Measurements from ENCODE around the gene TTLL3.
"Not testable (repeated sequence)": the region's sequence is repeated elsewhere in the genome, so short reads cannot be mapped to it uniquely, and the experiment has no call there.

The TTLL3 gene, protein sequence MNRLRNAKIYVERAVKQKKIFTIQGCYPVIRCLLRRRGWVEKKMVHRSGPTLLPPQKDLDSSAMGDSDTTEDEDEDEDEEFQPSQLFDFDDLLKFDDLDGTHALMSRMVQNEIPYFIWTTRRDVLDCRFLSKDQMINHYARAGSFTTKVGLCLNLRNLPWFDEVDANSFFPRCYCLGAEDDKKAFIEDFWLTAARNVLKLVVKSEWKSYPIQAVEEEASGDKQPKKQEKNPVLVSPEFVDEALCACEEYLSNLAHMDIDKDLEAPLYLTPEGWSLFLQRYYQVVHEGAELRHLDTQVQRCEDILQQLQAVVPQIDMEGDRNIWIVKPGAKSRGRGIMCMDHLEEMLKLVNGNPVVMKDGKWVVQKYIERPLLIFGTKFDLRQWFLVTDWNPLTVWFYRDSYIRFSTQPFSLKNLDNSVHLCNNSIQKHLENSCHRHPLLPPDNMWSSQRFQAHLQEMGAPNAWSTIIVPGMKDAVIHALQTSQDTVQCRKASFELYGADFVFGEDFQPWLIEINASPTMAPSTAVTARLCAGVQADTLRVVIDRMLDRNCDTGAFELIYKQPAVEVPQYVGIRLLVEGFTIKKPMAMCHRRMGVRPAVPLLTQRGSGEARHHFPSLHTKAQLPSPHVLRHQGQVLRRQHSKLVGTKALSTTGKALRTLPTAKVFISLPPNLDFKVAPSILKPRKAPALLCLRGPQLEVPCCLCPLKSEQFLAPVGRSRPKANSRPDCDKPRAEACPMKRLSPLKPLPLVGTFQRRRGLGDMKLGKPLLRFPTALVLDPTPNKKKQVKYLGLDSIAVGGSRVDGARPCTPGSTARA
- total RNA-seq = 4.6 to 19.1 reads per million in 2 experiments

DNA sequence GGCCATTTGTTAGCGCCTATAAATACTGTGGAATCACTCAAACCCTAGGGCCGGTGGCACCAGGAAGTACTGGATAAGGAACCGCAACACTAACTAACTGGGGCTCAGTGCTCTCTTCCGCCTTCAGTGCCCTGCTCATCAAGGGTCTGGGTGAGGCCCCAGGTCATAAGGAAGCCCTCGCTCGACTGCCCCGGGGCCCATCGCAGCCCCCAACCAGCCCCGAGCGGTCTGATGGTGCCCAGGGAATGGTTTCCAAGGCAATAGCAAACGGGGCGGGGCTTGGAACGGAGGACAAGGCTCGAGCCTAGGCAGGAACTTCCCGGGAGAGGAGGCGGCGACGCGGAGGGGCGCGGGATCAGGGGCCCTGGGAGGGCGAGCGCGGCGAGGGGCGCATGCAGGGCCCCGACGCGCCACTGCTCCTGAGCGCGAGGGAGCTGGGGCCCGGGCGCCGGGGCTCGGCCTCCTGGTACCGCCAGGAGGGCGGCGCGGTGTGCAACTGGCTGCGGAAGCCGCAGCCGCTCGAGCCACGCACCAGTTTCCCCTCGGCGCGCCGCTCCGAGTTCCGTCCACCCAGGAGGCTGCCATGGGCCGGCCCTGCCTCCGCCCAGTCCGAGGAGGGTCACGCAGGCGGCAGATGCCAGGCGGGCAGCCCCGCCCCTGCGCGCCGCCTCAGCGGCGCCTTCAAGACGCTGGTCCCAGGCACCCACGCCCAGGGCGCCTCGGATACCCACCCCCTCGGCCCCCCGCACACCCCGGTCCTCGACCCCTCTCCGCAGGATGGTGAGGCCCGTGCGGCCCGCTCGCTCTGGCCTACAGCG is at the start of gene TTLL3:
TSS of gene TTLL3 (plus strand) at position 648 of the 818 bp plus-strand sequence. CDS start 400 bp downstream, outside the sequence.
- peak; percentile 20 for DNase-seq (ENCODE audit: low read depth)

DNA sequence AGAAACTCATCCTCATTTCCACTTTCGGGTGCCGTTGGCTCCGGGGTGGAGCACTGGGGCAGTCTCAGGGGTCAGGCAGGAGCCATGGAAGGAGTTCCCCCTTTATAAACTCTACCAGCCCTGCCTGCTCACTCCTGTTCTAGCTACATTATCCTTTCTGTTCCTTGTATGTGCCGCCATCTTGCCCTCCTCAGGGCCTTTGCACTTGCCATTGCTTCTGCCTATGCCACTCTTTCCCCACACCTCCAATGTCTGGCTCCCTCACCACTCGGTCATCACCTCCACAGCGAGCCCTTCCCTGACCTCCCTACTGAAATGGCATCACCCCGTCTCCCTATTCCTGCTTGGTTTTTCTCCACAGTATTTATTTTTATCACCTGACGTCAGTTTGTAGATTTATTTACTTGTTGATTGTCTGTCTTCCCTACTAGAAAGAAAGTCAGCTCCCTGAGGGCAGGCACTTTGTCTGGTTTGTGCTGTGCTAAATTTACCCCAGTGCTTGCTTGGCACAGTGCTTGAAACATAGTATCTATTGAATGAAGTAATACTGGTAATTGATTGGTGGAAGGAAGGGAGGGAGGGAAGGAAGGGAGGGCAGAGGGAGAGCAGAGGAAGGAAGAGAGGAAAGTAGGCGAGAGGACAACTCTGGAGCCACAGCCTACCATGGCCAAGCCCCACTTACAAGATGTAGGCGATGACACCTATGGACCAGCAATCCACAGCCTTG is 49.1 kb upstream of the TTLL3 start:
- DNase-seq (ENCODE audit: low read depth) = no peak

DNA sequence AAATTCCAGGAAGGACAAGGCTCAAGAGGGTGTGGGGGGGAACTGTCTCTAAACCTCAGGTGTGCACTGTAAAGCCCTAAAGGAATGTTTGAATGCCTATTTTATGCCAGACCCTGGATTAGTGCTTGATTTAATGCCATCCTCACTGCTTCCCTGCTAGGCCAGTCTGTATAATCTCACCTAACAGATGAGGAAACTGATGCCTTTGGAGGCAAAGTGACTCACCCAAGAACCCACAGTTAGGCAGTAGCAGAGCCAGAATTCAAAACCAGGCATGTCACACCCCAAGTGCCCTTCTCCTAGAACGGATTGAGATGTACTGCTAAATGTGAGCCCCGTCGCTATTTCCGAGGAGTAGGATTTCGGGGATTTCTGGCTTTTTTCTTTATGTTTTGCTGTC is 48.1 kb upstream of the TTLL3 start:
- no peak for DNase-seq (ENCODE audit: low read depth)

DNA sequence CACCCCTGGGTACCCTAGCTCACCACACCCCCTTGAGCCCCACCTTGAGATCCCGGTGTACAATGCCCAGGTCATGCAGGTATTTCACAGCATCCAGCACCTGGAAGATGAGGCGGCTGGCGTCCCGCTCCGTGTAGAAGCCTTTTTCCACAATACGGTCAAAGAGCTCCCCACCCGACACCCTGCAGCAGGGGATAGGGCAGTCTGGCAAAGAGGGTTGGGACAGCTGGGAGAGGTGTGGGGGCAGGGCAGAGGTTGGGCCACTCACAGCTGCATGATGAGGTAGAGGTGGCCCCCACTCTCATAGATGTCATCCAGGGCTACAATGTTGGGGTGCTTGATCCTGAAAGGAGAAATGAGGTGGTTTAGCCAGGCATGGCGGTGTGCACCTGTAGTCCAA is 47.2 kb upstream of the TTLL3 start:
- no peak for DNase-seq (ENCODE audit: low read depth)

DNA sequence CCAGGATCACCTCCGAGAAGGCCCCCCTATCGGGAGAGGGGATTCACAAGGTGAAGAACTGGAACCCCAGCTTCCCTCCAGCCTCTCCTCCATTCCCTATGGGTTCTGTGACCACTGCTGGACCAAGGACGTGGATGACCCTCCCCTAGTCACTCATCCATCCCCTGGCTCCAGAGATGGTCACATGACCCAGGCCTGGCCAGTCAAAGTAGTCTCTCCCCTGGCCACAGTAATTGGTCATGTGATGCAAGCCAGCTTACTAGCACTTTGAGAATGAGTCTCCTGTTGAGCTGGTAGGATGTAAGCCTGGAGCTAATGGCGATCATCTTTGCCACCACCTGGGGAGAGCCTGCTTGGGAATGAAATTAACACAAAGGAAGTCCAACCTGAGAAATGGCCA is 44.2 kb upstream of the TTLL3 start:
- DNase-seq (ENCODE audit: low read depth) = no peak

DNA sequence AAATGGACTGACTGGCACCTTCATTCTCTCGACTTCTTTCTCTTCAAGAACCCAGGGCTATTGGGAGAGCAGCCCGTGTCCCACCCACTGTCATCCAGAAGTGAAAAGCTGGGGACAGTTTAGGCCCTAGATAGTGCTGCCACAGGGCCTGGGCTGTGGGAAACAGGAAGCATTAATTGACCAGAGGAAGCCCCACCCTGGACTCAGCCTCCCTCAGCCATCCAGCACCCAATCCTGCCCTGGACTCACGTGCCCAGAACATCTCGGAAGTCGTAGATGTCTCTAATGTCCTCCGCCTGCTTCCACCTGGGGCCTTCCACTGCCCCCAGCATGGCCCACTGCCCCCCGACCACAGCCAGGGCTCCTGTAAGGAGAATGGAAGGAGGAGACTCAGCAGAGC is 42.6 kb upstream of the TTLL3 start:
- no peak for DNase-seq (ENCODE audit: low read depth)

DNA sequence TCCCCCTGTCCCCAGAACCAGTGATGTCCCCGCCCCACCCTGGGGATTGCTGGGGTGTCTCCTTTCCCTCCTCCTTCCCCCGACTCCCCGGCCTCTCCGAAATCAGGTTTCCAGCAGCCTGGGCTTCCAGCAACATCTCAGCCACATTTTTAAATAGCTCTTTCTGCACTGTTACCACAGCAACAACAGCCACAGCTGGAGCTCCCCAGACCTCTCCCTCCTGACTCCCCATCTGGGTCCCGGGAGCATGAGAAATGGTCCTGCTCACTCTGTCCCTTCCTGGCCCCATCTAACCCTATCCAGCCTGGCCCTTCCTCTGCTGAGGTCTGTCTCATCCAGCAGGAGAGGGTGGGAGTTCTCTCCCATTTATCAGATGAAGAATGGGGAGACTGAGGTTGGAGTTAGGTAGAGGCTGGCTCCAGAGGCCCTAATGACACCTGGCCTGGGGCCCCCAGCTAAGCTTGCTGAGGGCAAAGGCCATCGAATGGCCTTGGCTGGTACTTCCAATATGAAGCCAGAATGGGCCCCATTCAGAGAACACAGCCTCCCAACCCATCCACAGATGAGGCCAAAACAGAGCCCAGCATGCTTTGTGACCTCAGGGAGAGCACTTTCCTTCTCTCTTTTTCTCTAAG is 41.8 kb upstream of the TTLL3 start:
- no peak for DNase-seq (ENCODE audit: low read depth)

DNA sequence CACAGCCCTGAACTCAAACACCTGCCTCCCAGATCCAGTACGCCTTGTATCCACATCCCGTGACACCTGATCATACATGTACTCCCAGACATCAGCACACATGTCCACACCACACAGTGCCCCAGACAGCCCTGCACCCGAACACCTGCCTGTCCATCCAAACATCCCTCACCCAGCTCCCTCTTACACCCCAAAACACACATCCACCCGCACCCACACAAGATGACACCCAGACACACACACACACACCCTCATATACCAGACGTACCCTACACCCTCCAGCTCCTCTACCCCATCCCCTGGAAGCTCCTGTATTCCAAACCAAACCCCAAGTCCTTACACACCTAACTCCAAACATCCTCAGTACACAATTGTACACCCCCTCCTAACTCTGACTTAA is 41.0 kb upstream of the TTLL3 start:
- no peak for DNase-seq (ENCODE audit: low read depth)

DNA sequence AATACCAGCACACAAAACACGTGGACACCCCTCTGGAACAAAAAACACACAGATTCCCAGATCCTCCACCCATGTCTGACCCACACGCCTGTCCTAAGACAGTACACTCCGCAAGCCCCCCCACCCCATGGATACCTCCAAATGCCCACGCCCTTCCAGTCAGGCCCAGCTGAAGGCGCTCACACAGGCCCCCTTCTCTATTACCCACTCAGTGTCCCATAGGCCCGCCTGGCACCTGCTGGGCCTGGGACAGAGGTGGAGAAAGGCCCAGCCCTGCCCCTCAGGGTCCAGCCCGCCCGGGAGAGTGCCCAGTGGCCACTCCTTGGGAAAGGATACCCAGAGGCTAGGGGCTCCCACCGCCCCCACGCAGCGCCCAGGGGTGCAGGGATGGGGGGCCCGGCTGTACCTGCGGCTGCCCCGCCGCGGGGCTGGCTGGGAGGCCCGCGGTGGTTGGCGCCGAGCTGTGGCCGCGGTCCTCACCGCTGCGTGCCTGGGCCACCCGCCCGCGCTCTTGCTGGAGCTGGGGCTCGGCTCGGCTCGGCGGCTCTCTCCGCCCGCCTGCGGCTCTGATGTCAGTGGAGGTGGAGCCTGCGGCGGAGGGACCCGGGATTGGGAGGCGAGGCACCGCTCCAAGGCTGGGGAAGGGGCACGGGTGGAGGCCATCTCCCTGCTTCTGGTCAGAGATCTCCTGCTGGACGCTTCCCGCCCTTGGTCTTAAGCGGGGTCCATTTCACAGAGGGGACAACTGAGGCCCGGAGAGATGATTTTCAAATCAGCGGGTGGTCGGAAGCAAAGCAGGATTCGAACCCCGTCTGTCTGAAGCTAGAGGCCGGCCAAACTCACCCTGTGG is 40.4 kb upstream of the TTLL3 start, which contains the start of gene CAMK1:
TSS of gene CAMK1 (minus strand) at position 522 of the 850 bp plus-strand sequence. CDS start 2,198 bp downstream, outside the sequence.
- peak; percentile 36 for DNase-seq (ENCODE audit: low read depth)

DNA sequence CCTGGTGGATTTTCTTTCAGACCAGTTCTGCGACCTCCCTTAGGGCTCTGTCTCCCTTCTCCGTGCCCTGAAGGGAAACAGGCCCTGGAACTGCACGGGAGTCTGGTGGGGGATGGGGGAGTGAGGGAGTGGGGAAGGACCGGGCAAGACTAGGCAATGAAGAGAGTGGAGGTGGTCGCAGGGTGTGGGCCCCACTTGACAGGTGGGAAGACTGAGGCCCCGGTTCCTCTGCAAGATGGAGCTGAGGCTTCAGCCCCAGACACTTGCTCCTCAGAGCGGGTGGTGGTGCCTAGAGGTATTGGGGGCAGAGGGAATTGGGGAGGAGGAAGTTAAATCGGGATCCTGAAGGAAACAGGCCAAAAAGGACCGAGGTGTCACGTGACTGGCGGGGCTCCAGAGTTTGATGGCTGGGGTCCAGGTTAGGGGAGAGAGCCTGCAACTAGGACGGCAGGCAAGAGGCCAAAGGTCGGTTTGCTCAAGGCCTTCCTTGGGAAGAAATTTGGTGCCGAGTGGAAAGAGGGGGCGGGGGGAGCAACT is 39.7 kb upstream of the TTLL3 start:
- DNase-seq (ENCODE audit: low read depth) = no peak

DNA sequence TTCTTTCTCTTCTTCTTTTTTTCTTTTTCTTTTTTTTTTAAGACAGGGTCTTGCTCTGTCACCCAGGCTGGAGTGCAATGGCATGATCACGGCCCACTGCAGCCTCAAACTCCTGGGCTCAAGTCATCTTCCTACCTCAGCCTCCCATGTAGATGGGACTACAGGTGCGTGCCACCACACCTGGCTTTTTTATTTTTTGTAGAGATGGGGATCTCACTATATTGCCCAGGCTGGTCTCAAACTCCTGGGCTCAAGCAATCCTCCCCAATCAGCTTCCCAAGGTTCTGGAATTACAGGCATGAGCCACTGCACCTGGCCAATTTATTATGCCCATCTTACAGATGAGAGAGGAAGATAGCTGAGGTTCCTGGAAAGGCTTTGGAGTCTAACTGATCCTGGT is 39.1 kb upstream of the TTLL3 start:
- not testable (repeated sequence) for DNase-seq (ENCODE audit: low read depth)

DNA sequence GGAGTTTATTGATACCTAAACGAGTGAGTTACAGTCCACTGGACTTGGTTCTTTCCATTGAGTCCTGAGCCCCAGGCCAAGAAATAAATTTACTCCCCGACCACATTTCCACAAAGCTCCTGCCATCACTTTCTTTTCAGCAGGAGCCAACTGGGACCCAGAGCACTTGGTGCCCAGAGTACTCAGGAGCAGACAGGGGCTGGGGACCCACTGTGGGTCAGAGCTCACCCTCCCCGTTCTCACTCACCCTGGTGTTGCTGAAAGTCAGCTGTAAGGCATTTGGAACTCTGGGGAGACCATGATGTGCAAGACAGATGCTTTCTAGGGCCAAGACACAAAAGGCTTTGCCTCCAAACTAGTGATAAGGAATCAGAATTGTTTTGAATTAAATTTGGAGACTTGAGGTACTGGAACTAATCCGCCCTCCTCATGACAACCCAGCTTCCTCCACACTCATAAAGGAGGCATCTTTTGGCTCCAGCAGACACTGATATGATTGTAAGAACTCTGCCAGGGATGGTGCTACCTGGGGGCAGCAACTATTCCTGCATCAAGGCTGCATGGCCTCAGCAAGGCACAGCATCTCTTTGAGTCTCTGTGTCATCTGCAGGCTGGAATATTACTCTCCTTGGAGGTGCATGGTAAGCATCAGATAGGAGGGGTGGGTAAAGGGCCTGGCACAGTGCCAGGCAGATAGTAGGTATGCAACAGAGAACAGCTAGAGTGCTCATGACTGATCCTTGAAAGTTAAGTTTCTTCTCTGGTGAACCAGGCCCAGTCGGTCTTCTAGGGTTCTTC is 33.0 kb upstream of the TTLL3 start:
- DNase-seq (ENCODE audit: low read depth) = no peak

DNA sequence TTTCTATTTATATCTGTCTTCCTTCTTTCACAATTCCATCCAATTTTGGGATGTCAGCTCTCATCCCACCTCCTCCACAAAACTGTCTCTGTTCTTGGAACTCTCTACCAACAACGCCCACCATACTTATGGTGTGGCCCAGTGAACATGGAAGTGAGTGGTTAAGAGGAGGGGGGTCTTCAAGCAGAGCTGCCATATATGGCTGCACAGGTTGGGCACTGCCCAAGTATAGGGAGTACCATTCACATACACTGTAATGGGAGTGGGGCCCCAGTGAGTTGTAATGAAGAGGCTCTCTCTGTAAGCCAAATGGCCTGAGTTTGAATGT is 32.4 kb upstream of the TTLL3 start:
- DNase-seq (ENCODE audit: low read depth) = no peak

DNA sequence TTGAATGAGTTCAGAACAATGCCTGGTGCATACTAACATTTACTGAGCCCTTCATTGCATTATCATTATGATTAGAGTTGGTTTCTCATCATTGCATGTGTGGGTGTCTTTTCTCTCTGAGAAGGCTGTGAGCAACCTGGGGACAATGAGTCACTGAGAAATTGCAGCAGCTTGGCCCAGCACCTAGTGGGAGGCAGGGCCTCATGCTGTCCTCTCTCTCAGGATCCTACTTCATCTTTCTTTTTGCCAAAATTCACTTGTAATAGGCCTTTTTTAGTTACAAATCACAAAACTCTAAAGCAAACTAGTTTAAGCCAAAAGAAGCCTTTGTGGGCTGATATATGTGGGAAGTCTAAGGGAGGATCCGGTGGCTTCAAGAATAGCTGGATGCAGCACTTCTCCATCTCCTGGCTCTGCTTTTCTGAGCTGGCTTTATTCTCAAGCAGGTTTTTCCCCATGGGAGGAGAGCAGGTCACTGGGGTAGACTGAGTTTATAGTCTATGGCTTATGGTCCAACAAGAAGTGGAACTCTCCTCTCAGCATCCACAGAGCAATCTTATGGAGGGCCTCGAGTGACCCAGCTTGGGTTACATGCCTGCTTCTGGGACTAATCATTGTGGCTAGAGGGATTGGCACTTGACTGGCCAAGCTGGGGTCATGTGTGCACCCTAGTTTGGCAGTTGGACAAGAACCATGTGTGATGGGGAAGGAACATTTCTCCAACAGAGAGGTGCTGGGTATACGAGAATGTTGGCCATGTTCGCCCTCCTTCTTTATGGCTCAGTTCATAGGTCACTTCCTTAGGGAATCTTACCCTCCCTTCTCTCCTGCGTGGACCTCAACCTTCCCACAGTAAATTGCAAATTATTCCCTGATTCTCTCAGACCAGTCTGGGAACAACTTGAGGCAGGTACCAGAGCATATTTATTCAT is 31.7 kb upstream of the TTLL3 start:
- no peak for DNase-seq (ENCODE audit: low read depth)

DNA sequence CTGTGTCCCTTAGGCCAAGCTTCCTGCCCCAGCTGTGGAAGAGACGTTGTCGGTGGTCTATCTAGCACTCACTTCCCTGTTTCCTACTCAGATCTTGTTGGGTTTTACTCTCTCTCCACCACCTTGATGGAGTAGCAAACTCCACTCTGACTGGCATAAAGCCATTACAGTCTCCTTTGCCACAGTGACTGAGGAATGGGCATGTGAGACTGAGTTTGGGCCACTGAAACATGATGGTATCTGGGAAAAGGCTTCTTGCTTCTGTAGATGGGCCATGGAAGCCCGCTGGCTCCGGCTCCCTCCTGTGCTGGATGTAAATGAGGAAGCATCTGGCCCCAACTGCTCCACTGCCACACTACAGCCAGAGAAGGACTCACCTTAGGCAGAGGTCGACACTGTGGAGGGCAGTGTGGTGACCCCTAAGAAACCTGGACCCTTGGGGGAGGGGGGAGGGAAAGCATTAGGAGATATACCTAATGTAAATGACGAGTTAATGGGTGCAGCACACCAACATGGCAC is 30.9 kb upstream of the TTLL3 start:
- no peak for DNase-seq (ENCODE audit: low read depth)

DNA sequence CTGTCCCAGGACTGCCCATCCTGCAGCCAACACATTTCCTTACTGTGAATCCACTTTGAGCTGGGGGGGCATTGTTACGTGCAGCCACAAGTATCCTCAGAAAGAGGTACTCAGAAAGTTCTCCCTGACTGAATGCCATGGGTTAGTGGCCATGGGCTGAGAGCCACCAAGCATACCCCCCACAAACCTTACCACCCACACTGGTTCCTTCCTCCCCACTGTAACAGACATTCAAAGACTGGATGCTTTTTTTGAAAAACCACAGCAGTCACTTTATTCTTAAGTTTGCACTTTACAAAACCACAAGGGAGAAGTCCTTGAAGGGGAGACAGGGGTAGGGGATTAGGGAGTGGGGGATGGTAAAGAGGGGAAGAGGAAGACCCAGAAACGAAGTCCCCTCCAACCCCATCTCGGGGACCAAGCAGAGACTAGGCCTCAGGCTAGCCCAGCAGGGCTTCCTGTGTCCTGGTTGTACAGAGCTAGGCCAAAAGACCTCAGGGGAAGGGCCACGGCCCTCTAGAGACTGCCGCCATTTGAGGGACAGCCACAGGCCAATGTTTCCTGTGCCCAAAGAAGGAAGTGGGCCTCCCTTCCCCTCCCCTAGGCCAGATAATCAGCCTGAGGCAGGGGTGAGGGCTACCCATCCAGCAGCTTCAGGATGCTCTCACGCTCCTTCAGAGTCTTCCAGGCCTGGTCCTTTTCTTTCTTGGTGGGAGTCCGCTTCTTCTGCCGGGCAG is 30.2 kb upstream of the TTLL3 start:
- DNase-seq (ENCODE audit: low read depth) = no peak

DNA sequence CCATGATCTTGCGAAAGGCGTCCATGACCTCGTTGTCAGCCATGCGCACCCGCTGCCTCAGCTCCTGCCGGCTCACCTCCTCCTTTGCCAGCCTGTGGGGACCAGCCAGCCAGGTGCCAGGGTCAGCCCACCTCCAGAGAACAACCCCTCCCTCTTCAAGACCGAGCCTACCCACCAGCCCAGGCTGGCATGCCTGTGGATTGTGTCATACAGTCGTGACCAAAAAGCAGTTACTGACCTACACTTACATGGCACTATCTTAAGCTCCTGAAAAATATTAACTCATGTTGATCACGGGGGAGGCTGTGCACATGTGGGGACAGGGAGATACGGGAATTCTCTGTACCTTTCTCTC is 29.6 kb upstream of the TTLL3 start:
- no peak for DNase-seq (ENCODE audit: low read depth)

Data from T follicular helper cell (primary cell).